Amygdala (tissue), 56 donors: ENCODE measurements around the gene TBCE.

Experiments used
- DNase-seq, 56 donors: peaks; one replicate each; lab custom pipeline; 2025; lab: John Stamatoyannopoulos, UW

Gene TBCE

GRCh38 chr1:235367000-235367908 is at the start of gene TBCE:
TSS of gene TBCE (plus strand) at chr1:235367427. CDS start at chr1:235380050, 12,623 bp downstream.
- peak; percentile 8 to 97 (median 90) for DNase-seq

GRCh38 chr1:235319255-235319654 is 48.0 kb upstream of the TBCE start:
- DNase-seq = no peak

- no peak for DNase-seq
Measured at GRCh38 chr1:235320521-235321179, 46.6 kb upstream of the TBCE start.

- DNase-seq = no peak
Measured at GRCh38 chr1:235324296-235324695, 42.9 kb upstream of the TBCE start.

- DNase-seq = no peak
Measured at GRCh38 chr1:235325139-235325538, 42.1 kb upstream of the TBCE start.

GRCh38 chr1:235325854-235326253 is 41.4 kb upstream of the TBCE start:
- DNase-seq = no peak

GRCh38 chr1:235326719-235327558 is 40.3 kb upstream of the TBCE start:
- DNase-seq = peak in 30 of 56 donors; percentile 2 to 54 (median 29)

GRCh38 chr1:235327559-235328270 is 39.5 kb upstream of the TBCE start, which contains the start of gene ARID4B:
TSS of gene ARID4B (minus strand) at chr1:235328179. CDS start at chr1:235326919, 1,260 bp downstream.
- DNase-seq = peak in 24 of 56 donors; percentile 31 to 98 (median 88)

GRCh38 chr1:235328271-235329138 is 38.7 kb upstream of the TBCE start, which contains the start of gene GGPS1:
TSS of gene GGPS1 (plus strand) at chr1:235328570. CDS start at chr1:235335265, 6,695 bp downstream.
- DNase-seq = peak; percentile 76 to 100 (median 97)

- DNase-seq = peak in 28 of 56 donors; percentile 1 to 68 (median 39)
Measured at GRCh38 chr1:235329139-235329902, 37.9 kb upstream of the TBCE start.

- DNase-seq = no peak
Measured at GRCh38 chr1:235330918-235331285, 36.3 kb upstream of the TBCE start.

- DNase-seq = no peak
Measured at GRCh38 chr1:235331401-235331800, 35.8 kb upstream of the TBCE start.

GRCh38 chr1:235336903-235337302 is 30.3 kb upstream of the TBCE start:
- no peak for DNase-seq

GRCh38 chr1:235339746-235340145 is 27.5 kb upstream of the TBCE start:
- DNase-seq = no peak

GRCh38 chr1:235341334-235341733 is 25.9 kb upstream of the TBCE start:
- no peak for DNase-seq

- DNase-seq = no peak
Measured at GRCh38 chr1:235342039-235342438, 25.2 kb upstream of the TBCE start.

GRCh38 chr1:235342471-235342870 is 24.8 kb upstream of the TBCE start:
- no peak for DNase-seq

- DNase-seq = no peak
Measured at GRCh38 chr1:235343726-235344125, 23.5 kb upstream of the TBCE start.
